Right lobe of liver (tissue), 4 donors: Measurements from ENCODE around the gene DBN1.

ENCODE experiments used
- POLR2A ChIP-seq: fragments of 450-650 bp; IDR thresholded peaks from one replicate; pipeline ENCODE4 v1.6.1; 2017; ENCODE audit warnings: antibody characterized with exemption, mild to moderate bottlenecking
- TF ChIP-seq, protein P1 (sequence below), 4 donors: fragments of 200-600 bp in 3 of 4; fragments of 450-650 bp in 1 of 4; IDR thresholded peaks; one replicate each; pipeline versions ENCODE4 v1.5.1 to v1.8.0; 2016 to 2022; ENCODE audit warnings: antibody characterized with exemption in 4 of 4, mild to moderate bottlenecking in 2 of 4
- donor health status: DM: no; HTN: no; CAD: no.
- donor health status: DM: no; HTN: no; CAD: no.
- donor health status: DM: no; HTN: yes; CAD: no.

DNA sequence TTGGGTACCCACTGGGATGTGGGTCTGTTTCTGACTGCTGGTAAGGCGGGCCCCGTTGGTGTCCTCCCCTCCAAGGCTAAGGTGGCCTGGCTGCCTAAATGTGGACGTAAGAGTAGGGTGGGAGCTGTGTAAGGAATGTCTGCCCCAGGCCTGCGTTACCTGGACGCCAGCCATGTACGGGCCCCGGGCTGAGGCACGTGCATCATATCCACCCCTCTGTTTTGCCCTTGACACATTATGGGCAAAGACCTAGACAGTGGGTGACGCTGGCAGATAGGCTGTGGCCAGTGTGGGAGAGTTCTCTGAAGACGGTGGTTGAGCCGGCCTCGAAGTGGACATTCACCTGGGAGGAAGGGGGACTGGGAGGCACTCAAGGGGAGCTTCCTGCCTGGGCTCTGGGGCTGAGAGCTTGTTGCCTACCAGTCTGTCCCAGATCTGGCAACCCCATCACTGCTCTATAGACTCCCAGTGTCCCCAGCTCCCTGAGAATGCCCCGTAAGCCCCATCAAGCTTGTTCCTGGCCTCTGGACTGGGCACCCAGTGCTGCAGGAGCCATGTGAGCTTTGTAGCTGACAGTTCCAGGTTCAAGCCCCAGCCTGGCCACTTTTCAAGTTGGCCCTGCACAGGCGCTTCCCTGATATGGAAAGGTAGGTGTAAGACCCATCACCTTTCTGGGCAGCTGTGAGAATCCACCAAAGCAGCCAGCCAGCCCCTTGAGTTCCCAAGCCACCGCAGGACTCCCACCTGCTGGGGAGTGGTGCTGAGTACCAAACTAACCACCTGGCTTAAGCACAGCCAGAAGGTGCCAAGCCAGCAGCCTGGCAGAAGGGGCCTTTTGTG lies 30.1 kb downstream of the DBN1 start:
- TF ChIP-seq, protein P1, sequence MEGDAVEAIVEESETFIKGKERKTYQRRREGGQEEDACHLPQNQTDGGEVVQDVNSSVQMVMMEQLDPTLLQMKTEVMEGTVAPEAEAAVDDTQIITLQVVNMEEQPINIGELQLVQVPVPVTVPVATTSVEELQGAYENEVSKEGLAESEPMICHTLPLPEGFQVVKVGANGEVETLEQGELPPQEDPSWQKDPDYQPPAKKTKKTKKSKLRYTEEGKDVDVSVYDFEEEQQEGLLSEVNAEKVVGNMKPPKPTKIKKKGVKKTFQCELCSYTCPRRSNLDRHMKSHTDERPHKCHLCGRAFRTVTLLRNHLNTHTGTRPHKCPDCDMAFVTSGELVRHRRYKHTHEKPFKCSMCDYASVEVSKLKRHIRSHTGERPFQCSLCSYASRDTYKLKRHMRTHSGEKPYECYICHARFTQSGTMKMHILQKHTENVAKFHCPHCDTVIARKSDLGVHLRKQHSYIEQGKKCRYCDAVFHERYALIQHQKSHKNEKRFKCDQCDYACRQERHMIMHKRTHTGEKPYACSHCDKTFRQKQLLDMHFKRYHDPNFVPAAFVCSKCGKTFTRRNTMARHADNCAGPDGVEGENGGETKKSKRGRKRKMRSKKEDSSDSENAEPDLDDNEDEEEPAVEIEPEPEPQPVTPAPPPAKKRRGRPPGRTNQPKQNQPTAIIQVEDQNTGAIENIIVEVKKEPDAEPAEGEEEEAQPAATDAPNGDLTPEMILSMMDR (IDR thresholded peaks at IDR 0.05), result no peak
- no peak for TF ChIP-seq POLR2A
